Right lobe of liver (tissue), 4 donors: ENCODE measurements around the gene CD164L2.

Experiments
- POLR2A ChIP-seq: fragments of 450-650 bp; IDR thresholded peaks from one replicate; pipeline ENCODE4 v1.6.1; 2017; ENCODE audit warnings: antibody characterized with exemption, mild to moderate bottlenecking
- TF ChIP-seq, protein P1 (sequence below), 4 donors: fragments of 200-600 bp in 3 of 4; fragments of 450-650 bp in 1 of 4; IDR thresholded peaks; one replicate each; pipeline versions ENCODE4 v1.5.1 to v1.8.0; 2016 to 2022; ENCODE audit warnings: antibody characterized with exemption in 4 of 4, mild to moderate bottlenecking in 2 of 4
- donor health status: DM: no; HTN: no; CAD: no.
- donor health status: DM: no; HTN: no; CAD: no.
- donor health status: DM: no; HTN: yes; CAD: no.

GRCh38 chr1:27428316-27429028 is 45.3 kb upstream of the CD164L2 start:
- TF ChIP-seq, protein P1, sequence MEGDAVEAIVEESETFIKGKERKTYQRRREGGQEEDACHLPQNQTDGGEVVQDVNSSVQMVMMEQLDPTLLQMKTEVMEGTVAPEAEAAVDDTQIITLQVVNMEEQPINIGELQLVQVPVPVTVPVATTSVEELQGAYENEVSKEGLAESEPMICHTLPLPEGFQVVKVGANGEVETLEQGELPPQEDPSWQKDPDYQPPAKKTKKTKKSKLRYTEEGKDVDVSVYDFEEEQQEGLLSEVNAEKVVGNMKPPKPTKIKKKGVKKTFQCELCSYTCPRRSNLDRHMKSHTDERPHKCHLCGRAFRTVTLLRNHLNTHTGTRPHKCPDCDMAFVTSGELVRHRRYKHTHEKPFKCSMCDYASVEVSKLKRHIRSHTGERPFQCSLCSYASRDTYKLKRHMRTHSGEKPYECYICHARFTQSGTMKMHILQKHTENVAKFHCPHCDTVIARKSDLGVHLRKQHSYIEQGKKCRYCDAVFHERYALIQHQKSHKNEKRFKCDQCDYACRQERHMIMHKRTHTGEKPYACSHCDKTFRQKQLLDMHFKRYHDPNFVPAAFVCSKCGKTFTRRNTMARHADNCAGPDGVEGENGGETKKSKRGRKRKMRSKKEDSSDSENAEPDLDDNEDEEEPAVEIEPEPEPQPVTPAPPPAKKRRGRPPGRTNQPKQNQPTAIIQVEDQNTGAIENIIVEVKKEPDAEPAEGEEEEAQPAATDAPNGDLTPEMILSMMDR (IDR thresholded peaks at IDR 0.05) = no peak
- no peak for TF ChIP-seq POLR2A
